ENCODE results near the gene RNF126.
A peak's percentile ranks its signal among the peaks of the same experiment; 100 is the strongest.
"Not testable (repeated sequence)": the region's sequence is repeated elsewhere in the genome, so short reads cannot be mapped to it uniquely, and the experiment has no call there.

The RNF126 gene

DNA sequence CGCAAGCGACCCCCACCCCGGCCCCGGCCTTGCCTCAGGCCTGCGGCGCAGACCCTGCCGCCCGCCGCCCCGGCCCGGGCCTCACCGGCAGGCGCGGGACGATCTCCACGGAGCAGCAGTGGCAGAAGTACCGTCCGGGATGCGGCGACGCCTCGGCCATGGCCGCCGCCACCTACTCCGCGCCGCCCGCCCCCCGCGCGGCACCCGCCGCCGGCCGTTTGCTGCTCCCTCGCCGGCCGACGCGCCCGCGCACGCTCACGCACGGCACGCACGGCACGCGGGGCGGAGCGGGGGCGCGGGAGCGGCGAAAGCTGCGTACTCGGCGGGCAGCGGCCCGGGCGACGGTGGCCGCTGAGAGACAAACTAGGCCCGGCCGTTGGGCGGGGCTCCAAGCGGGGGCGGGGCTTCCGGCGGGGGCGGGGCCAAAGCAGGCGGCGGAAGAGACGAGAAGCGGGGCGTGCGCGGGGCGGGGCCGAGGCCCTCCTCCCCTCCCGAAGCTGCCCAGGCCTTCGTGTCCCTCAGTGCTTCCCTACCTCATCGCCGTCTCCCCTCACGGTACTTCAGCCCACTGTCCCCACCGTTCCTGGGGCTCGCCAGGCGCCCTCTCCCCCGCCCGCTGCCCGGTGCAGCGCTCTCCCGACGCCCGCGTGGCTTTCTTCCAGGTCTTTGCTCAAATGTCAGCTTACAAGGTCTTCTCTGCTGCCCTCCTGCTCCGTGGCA lies at the start of gene RNF126:
Gene RNF126, minus strand, starts transcription at position 253 of the 720 bp plus-strand sequence. Its CDS starts 93 bp downstream, at position 160.
- peak; percentile 88 to 94 (median 89) for DNase-seq

GRCh38 chr19:711254-711653 lies 48.2 kb upstream of the RNF126 start:
- no peak for DNase-seq

GRCh38 chr19:710767-711166 lies 47.8 kb upstream of the RNF126 start:
- DNase-seq, result no peak

GRCh38 chr19:709965-710571 lies 47.1 kb upstream of the RNF126 start:
- DNase-seq, result no peak

DNA sequence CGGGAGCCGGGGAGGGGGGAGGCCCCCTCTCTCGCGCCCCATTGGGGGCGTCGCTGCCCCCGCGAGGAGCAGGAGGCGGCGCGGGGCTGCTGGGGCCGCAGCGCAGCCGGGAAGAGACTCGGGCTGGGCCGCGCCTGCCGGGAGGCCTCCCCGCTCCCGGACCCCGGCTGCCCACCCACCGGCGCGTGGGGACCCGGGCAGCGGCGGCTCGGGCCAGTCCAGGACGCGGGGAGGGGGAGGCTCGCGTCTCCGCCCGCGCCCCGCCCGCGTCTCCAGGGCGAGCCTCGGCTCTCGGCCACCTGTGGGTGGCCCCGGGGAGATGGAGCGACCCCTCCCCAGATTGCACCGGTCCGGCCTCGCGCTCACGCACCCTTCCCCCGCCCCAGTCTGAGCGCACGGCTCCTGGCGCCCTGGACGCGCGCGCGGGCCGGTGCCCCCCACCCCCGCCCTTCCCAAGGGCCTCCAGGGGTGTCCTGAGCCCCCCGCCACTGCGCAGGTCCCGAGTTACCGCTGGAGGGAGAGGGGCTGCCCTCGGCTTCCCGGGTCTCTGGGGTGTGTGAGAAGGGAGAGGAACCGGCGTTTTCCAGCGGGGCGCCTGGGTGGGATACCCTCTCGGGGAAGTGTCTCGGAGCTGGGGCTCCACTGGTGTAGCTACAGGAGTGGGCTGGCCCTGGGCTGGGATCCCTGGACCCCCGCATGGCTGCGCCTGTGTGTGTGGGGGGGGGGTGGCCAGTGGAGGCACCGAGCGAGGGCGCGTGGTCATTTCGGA lies 46.4 kb upstream of the RNF126 start:
- DNase-seq, result no peak

DNA sequence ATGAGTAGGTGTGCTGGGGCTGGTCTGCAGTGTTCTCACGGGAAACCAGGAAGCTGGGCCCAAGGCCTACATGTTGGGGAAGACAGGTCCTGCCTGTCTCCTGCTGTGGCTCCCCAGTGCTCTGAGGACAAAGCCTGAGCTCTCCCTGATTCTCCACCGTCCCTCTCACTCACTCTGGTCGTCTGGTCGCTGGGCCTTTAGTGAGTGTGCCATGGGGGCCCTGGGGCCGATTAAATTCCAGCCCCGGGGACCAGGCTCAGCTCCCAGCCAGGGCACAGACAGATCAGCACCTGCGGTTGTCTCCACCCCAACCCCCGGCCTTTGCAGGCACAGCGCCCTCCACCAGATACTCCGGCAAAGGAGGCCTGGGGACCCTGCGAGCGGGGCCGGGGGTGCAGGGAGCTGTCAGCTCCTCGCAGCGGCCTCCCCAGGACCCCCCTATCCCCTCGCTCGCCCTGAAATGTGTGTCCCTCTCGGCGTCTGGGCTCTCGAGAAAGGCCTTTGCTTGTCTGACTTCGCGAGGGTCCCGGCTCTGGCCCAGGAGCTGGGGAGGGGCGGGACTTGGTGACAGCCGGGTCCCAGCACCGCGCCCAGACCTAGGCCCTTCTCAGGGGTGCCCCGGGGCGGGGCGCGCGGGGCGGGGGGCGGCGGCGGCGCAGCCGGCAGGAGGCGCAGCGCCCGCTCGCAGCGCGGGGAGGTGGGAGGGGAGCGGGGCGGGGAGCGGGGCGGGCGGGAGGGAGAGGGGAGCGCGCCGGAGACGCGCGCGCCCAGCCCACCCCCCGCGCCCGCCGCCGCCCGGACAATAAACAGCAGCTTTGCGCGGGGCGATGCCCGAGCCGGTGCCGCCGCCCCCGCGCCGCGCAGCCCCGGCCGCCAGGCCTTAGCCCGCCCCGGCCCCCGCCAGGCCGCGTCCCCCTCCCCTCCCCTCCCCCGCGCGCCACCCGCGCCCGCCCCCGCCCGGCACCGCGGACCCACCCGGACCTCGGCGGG lies 45.4 kb upstream of the RNF126 start, which contains the start of gene PALM:
Gene PALM, plus strand, starts transcription at position 782 of the 990 bp plus-strand sequence. CDS start 212 bp downstream, outside the sequence.
- peak in 1 of 4 experiments; percentile 14 for DNase-seq

DNA sequence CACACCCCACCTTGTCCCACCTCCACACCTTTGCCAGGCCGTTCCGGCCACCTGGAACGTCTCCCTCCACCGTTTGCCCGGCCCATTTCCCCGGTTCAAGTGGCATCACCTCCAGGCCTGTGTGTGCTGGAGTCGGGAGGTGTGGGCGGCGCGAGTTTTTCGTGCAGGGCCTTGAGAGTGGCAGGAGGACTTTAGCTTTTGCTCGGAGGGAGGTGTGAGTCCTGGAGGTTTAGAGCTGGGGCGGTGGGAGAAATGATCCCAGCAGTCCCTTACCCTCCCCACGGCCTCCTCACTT lies 41.4 kb upstream of the RNF126 start:
- no peak for DNase-seq

- DNase-seq, result peak; percentile 34 to 52 (median 44)
Observed at GRCh38 chr19:703651-704446, 40.8 kb upstream of the RNF126 start.

DNA sequence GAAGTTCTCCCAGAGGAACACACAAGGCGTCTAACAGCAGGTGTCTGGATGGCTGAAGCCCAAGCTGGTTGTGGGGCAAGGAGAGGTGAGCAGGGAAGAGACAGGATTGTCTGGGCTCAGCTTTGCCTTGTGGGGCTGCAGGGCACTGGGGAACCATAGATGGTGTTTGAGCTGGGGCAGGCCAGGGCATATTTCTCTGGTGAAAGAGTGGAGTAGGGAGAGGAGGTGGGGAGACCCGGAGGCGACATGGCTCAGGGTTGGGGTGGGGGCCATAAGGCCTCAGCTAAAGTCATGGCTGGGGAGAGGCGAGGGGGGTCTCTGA lies 40.3 kb upstream of the RNF126 start:
- no peak for DNase-seq

DNA sequence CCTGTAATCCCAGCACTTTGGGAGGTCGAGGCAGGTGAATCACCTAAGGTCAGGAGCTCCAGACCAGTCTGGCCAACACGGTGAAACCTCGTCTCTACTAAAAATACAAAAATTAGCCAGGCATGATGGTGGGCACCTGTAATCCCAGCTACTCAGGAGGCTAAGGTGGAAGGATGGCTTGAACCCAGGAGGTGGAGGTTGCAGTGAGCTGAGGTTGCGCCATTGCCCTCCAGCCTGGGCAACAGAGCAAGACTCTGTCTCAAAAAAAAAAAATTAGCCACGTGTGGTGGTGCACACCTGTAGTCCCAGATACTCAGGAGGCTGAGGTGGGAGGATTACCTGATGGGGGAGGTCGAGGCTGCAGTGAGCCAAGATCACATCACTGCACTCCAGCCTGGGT lies 39.8 kb upstream of the RNF126 start:
- DNase-seq, result not testable (repeated sequence)

GRCh38 chr19:699885-700284 lies 36.9 kb upstream of the RNF126 start:
- not testable (repeated sequence) for DNase-seq

- not testable (repeated sequence) for DNase-seq
Observed at GRCh38 chr19:698529-698928, 35.5 kb upstream of the RNF126 start.

DNA sequence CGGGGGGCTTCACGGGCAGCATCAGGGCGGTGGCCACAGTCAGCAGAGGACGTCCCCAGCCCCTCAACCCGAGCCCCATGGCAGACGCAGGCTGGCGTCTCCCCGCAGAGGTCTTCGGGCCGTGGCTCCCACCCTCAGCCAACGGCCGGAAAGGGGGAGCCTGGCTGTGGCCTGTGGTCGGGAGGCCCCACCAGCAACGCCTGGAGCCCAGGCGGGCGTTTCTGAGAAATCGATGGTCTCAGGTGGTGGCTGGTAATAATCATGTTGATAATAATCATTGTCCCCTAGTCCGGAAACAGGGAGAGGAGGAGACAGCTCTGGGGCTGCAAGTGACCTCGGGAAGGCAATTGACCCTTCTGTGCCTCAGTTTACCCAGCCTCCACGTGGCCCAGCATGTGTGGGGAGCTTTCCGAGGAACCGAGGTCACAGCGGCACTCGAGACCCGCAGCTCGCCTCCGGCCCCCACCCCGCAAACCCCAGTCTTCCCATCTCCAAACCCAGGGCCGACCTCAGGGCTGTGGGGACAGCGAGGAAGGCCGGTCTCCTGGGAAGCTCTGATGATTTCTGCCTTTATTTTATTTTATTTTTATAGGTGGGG lies 32.4 kb upstream of the RNF126 start, which contains the start of gene PRSS57:
Gene PRSS57, minus strand, starts transcription at position 101 of the 598 bp plus-strand sequence. Its CDS starts 22 bp downstream, at position 79.
- no peak for DNase-seq

GRCh38 chr19:694481-695351 lies 31.7 kb upstream of the RNF126 start:
- DNase-seq, result no peak

DNA sequence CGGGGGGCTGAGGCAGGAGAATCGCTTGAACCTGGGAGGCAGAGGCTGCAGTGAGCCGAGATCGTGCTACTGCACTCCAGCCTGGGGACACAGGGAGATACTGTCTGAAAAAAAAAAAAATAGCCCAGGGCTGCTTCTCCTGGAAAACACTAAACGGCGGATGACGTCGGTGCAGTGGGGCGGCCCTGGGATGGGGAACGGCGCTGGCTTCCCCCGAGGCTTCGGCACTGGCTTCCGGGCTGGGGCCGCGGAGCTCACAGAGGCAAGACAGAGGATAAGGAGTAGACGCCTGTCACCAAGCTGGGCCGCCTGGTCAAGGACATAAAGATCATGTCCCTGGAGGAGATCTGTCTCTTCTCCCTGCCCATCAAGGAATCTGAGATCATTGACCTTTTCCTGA lies 27.2 kb upstream of the RNF126 start:
- DNase-seq, result no peak

DNA sequence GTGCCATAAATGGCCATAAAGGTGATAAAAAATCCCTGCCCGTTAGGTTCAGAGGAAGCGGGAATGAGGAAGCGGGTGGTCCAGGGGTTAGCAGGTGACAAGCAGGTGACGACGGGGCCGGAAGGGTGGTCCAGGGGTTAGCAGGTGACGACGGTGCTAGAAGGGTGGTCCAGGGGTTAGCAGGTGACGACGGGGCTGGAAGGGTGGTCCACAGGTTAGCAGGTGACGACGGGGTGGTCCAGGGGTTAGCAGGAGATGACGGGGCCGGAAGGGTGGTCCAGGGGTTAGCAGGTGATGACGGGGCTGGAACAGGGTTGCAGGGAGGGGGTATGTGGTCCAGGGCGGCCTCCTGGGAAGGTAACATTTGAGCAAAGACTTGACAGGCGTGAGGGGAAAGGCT lies 26.0 kb upstream of the RNF126 start:
- no peak for DNase-seq

- no peak for DNase-seq
Observed at GRCh38 chr19:688214-688613, 25.2 kb upstream of the RNF126 start.

- DNase-seq, result no peak
Observed at GRCh38 chr19:687569-688166, 24.7 kb upstream of the RNF126 start.

- DNase-seq, result no peak
Observed at GRCh38 chr19:686589-687297, 23.7 kb upstream of the RNF126 start.
